GM21529 (cell line): ENCODE data around the gene SCO1.

Experiments
- ATAC-seq: cut with Tn5 transposase; IDR thresholded peaks from one replicate; pipeline ENCODE4 v1.9.1; 2021; ENCODE audit not compliant: unreplicated experiment

SCO1 gene

GRCh38 chr17:10657148-10657547, 40.2 kb downstream of the SCO1 start, which contains the start of gene MYH3:
Gene MYH3 (minus strand): TSS chr17:10657309. CDS start chr17:10655064, 2,245 bp downstream.
- ATAC-seq = no peak

DNA sequence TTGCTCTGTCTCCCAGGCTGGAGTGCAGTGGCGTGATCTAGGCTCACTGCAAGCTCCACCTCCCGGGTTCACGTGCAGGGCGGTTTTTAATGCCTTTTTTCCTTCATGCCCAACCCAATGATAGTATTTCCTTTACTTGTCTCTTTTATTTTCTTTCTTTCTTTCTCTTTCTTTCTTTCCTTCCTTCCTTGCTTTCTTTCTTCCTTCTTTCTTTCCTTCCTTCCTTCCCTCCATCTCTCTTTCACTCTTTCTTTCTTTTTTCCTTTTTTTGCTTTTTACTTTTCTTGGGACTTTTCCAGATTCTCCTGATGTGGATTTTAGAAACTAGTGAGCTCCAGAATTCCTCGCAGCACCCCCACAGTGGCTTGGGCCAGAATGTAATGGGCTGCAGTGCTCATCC, 43.3 kb downstream of the SCO1 start:
- no peak for ATAC-seq

GRCh38 chr17:10652984-10653659, 44.2 kb downstream of the SCO1 start:
- ATAC-seq = peak; percentile 48

GRCh38 chr17:10651927-10652326, 45.4 kb downstream of the SCO1 start:
- ATAC-seq = no peak

DNA sequence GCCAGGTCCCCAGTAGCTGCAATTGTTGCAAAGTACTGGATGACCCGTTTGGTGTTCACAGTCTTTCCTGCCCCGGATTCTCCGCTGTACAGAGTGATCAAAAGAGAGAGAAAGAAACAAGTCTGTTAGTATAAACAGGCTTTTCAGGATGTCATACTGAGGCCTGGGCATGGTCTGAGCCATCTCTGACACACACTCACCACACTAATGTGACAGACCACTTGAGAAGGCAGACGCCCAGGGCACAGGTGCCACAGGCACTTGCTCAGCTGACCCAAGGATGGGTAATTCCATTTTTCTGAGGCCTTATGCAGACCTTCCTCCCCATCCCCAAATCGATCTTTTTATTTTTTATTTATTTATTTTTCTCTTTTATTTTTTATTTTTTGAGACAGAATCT, 47.7 kb downstream of the SCO1 start:
- ATAC-seq = no peak

GRCh38 chr17:10648956-10649355, 48.4 kb downstream of the SCO1 start:
- ATAC-seq = no peak

GRCh38 chr17:10648381-10648780, 49.0 kb downstream of the SCO1 start:
- no peak for ATAC-seq

DNA sequence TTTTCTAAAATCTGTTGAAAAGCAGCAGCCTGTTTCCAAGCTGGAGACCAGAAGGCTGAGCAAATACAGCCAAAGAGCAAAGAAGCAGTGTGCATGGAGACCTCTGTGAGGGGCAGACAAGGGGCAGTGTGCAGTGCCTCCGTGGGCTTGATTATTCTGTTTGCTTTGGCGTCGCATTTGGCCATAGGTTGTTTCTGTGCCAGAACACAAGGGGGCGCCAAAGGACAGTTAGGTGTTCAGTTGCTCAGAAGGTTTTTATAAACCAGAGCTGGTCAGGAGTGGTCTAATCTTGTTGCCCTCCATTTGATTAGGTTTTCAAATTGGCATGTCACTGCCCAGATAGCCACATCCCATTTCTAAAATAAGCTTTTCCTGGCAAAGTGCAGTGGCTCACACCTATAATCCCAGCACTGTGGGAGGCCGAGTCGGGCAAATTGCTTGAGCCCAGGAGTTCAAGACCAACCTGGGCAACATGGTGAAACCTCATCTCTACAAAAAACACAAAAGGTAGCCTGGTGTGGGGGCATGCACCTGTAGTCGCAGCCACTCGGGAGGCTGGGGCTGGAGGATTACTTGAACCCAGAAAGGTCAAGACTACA, 50.8 kb downstream of the SCO1 start:
- peak; percentile 76 for ATAC-seq

- ATAC-seq = no peak
Observed at GRCh38 chr17:10640475-10640874, 56.9 kb downstream of the SCO1 start.

DNA sequence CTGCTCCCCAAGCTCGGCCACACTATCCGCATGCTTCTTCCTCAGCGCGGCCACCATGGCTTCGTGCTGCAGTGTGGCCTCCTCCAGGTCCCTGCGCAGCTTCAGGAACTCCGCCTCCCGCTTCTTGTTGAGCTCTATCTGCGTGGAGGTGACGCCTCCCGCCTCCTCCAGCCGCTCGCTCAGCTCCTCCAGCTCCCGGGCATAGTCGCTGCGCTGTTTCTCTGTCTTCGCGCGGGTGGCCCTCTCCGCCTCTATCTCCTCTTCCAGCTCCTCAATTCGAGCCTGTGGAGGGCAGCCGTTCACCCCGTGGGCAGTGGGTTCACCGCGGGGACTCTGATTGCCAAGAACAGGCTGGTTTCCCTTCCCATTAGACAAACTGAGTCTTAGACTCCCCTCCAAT, 59.2 kb downstream of the SCO1 start:
- ATAC-seq = no peak

DNA sequence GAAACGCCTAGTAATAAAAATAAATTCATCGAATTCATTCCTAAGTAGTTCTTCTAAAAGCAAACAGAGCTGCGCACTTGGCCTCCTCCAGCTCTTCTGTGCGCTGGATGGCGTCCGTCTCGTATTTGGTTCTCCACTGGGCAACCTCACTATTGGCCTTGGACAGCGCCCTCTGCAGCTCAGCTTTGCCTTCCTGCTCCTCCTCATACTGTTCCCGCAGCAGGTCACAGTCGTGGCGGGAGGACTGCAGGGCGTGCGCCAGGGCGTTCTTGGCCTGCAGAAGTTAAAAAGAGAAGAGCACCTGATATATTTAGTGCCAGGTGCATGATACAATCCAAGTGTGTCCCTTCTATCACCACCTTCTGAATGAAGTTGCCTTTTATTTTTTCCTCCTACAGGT, 62.0 kb downstream of the SCO1 start:
- no peak for ATAC-seq

DNA sequence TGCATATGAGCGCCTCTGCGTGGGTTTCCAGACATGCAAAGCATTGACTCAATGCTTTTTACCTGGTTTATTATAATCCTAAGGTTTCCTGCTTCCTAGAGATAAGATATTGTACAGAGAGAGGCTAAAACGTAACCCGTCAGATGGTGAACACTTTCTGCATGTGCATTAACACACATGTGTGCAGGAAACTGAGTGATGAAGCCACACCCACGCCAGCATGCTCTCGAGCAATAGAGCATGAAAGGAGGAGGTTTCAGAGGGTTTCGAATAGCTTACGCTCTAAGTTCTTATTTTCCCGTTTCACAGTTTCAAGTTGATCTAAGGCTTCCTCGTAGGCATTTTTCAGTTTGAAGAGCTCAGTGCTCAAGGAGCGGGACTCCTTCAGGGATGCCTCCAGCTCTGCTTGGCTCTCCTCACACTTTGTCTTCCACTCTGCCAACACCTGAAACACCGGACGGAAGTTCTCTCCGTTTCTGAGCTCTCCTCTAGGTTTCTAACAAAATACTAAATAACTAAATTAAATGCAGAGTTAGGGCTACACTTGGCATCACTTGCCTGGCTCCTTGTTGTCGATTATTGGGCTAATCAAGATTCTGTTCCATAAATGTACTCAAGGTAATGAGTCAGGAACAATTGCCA, 63.5 kb downstream of the SCO1 start:
- peak; percentile 97 for ATAC-seq

- no peak for ATAC-seq
Observed at GRCh38 chr17:10631701-10632100, 65.6 kb downstream of the SCO1 start.

GRCh38 chr17:10631048-10631700, 66.2 kb downstream of the SCO1 start:
- no peak for ATAC-seq

DNA sequence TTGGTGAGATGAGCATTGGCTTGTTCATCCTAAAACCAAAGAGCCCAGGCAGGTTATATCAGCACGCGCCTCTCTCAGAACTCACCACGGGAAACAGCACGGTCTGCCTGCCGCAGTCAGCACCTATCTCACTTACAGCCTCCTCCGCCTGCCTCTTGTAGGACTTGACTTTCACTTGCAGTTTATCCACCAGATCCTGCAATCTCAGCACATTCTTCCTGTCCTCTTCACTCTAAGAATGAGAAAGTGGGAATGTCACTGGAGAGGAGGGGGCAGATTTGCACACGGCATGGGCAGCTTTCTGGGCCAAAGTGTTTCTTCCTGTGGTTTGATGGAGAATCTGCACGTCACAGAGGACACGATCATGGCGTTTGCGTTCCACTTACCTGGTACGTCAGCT, 67.6 kb downstream of the SCO1 start:
- ATAC-seq = no peak

DNA sequence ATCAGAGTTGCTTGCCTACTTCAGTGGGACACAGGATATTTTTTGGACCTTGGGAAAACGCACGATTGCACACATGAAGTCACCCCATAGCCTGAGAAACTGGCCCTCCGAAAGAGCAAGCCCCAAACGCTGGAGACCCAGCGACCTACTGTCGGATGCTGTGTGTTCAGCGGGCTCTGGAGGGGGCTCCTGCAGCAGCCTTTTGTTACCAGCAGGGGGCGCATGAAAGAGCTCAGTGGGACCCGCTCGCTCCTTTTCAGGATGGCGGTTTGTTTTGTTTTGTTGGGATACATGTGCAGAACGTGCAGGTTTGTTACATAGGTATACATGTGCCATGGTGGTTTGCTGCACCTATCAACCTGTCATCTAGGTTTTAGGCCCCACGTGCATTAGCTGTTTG, 68.6 kb downstream of the SCO1 start:
- ATAC-seq = no peak

DNA sequence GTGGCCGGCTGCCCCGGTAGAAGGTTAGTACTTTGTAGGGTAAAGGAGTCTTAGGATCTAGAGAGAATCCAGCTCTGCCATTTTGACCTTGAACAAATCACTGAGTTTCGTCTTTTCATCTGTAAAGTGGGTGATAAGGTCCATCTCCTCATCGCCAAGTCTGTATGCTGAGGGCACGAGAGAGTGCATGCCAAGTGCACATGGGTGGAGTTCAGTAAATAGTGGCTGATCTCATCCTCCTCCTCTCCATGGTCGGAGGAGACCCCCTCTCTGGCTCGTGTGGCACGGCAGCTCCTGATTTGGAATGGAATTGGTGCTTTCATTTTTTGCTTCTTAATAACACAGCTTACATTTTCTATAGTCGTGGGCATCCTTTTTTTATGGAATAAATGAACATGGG, 70.9 kb downstream of the SCO1 start:
- ATAC-seq = no peak

DNA sequence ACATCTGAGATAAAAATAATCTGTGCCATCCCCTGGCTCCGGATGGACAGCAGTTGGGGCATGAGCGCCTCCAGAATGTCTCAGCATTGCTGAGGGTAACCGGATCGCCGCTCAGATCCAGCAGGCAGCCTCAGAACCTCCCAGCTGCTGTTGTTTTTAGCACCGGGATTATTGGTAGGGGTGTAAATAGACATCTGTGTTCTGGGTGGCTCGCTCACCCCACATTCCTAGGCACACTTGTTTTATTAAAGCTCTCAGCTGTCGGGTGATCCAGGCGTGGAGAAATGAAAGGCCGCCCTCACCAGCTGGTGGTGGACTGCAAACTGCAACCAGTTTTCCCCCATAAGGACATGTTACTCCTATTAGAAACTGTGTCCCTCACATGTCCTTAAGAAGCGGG, 72.4 kb downstream of the SCO1 start:
- no peak for ATAC-seq

- no peak for ATAC-seq
Observed at GRCh38 chr17:10623737-10624338, 73.5 kb downstream of the SCO1 start.

GRCh38 chr17:10622617-10623485, 74.5 kb downstream of the SCO1 start:
- ATAC-seq = no peak
